GM18508 (cell line): Measurements from ENCODE around the gene UNC13D.
"Not testable (repeated sequence)": the region's sequence is repeated elsewhere in the genome, so short reads cannot be mapped to it uniquely, and the experiment has no call there.

ENCODE experiments used
- ATAC-seq: cut with Tn5 transposase; IDR thresholded peaks from one replicate; pipeline ENCODE4 v1.9.1; 2021; ENCODE audit warnings: moderate number of reproducible peaks; ENCODE audit not compliant: insufficient read depth, unreplicated experiment

The UNC13D gene

DNA sequence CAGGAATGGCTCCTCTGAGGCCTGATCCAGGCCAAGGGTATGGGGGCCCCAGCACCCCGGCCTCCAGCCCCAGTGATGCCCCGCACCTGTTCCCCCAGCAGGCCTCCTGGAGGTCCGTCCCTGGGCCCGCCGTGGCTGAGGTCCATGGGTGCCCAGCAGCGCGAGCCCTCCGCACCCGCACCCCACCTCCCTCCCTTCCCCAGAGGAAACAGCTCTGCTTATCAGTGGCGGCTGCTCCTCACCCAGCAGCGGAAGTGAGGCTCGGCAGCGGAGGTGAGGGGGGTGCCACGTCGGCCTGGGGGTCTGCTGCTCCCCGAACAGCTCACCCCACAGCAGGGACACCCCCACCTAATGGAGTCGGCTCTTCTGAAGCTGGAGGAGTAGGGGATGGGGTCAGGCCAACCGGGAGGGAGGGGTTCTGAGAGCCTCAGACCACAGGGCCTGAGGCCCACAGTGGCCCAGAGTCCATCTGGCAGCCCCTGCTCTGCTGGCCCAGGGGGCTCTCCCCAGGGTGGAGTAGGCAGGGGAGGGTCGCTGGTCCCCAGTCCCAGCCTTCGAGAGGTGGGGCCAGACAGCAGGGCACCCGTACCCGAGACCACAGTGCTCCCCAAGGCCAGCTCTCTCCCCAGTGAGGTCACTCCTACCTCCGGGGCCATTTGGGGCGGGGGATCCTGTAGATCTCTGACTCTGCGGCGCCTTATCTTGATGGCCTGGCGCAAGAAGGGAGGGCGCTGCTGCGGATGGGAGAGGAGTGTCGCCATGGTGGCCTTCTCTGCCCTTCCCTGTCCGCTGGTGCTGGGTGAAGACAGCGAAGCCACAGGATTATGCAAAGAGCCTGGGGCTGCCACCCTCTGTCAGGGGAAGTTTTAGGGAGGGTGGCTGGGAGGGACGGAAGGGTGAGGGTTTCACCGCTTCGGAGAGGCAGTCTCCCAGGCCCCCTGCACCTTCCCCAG is at the start of gene UNC13D:
UNC13D (minus strand) TSS at position 828 of the 953 bp plus-strand sequence; CDS start at position 761, 67 bp downstream.
- ATAC-seq: no peak

DNA sequence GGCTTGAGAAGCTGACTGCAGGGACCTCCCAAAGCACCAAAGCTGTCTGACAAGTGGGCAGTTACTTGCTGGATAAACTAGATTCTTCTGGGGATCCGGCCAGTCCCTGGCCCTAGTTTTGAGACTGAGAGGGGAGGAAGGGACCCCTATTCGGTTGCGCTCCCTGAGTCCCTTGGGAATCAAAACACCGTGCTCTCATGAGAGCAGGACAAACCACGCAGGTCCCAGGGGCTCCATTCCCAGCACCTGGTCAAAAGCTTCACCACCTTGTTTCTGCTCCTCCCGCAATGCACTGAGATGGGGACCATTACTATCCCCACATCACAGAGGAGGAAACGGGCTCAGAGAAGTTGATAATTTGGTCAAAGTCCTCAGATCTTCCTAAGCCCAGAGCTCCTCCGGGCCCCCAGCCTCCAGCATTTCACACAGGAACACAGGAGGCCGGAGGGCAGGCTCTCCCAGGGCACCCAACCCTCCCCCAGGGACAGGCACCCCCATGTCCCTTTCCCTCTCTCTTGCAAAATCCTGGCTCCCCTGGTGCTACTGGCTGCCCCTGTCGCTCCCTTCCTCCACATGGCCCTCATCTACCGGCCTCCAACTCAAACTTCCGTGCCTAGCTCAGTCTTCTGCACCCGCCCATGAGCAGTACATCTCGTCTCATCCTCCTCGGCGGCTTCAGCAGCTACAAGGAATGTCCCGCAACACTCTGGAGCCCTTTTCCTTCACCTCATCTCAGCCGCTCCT is 49.3 kb upstream of the UNC13D start:
- ATAC-seq: no peak

GRCh38 chr17:75892556-75893224 is 48.5 kb upstream of the UNC13D start:
- no peak for ATAC-seq

GRCh38 chr17:75891605-75892555 is 47.7 kb upstream of the UNC13D start:
- no peak for ATAC-seq

DNA sequence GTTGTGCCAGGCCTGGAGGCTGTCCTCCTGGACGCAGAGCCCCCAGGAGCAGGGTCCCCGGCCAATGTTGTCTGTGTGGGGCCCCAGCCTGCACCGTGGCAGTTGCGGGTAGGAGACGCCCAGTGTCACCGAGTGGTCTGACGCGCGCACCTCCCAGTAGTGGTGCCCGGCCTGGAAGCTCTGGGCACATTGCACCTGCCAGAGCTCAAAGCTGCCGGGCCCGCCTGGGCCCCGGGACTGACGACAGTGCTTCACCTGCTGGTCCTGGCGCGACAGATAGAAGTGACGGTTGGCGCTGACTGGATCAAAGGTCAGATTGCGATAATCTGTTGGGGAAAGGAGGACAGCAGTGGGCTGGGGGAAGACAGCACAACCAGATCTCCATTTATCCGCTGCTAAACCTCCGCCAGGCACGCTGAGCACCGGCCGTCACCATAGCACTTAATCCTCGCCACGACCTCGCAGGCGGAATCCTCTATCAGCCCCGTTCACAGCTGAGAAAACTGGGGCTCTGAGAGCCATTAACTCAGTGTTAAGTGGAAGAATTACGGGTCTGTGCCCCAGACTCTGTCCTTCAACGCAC is 46.9 kb upstream of the UNC13D start:
- ATAC-seq: no peak

DNA sequence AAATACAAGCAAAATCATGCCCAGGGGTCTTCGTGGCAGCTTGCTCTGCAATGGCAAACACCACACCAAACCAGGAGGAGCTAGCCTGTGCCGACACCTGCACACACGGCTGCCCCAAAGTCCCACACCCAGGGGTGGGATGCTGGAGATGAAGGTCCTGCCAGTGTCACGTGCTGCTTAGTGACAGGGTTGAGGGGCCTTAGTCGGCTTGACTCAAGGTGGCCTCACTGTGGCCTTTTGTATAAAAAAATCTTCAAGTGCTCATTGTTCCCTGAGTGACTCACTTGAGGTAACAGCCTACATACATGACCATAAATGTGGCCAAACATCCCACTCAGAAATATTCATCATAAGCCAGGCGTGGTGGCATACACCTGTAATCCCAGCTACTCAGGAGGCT is 45.2 kb upstream of the UNC13D start:
- no peak for ATAC-seq

- no peak for ATAC-seq
These were observed 44.3 kb upstream of the UNC13D start for GRCh38 chr17:75888484-75888883.

DNA sequence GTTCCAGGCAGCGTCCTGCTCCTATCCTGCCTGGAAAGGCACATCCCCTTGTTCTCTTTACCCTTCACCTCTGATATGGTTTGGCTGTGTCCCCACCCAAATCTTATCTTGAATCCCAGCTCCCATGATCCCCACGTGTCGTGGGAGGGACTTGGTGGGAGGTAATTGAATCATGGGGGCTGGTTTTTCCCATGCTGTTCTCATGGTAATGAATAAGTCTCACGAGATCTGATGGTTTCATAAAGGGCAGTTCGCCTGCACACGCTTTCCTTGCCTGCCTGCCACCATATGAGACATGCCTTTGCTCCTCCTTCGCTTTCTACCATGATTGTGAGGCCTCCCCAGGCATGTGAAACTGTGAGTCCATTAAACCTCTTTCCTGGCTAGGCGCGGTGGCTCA is 41.7 kb upstream of the UNC13D start:
- ATAC-seq: not testable (repeated sequence)

DNA sequence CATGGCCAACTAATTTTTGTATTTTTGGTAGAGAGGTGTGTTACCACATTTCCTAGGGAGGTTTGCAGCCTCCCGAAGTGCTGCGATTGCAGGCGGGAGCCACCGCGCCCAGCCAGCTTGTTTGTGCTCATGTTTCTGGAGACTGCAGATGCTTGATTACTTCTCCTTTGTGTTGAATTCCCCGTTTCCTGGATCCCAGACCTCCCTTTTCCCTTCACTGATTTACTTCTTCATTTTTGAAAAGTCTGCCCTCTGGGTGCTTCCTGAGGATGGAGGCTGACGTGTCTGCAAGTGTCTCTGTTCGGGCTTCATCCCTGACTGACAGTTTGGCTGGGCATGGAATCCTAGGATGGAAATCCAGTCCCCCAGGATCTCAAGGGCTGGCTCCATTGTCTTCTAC is 41.2 kb upstream of the UNC13D start:
- no peak for ATAC-seq

- no peak for ATAC-seq
These were observed 37.7 kb upstream of the UNC13D start for GRCh38 chr17:75881678-75882454.

GRCh38 chr17:75880266-75880665 is 36.1 kb upstream of the UNC13D start:
- no peak for ATAC-seq

DNA sequence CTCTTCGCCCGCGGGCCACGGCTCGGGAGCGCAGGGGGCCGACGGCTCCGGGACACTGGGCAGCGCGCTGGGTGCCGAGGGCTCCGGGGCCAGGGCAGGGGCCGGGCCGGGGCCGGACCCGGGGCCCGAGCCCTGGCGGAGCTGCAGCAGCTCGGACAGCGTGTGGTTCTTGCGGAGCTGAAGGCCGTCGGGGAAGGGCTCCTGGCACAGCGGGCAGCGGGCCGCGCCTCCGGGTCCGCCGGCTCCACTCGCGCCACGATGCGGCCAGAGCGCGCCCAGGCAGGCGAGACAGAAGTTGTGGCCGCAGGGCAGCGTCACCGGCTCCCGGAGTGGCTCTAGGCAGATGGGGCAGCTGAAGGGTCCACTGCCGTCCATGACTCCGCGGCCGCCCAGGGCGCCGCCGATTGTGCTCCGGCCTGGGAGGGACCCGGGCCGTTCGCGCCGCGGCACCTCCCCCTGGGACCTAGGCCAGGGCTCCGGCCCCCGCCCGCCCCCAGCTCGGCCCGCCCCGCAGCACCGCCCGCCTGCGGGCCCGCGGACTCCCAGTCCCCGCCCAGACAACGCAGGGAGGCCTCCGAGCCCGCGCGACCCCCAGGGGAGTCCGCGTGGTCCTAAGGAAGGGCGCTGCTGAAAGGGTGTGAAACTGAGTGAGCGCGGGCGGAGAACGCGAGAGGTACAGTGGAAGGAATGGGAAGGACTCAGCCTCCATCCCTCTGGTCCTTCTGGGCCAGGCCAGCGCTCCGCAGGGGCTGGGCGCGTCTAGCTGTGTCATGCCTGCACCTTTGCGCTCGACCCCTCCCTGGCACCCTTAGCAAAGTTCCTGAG is 34.2 kb upstream of the UNC13D start, which contains the start of gene TRIM47:
TRIM47 (minus strand) TSS at position 408 of the 825 bp plus-strand sequence; CDS start at position 375, 33 bp downstream.
- ATAC-seq: no peak

GRCh38 chr17:75877752-75878173 is 33.6 kb upstream of the UNC13D start:
- no peak for ATAC-seq

DNA sequence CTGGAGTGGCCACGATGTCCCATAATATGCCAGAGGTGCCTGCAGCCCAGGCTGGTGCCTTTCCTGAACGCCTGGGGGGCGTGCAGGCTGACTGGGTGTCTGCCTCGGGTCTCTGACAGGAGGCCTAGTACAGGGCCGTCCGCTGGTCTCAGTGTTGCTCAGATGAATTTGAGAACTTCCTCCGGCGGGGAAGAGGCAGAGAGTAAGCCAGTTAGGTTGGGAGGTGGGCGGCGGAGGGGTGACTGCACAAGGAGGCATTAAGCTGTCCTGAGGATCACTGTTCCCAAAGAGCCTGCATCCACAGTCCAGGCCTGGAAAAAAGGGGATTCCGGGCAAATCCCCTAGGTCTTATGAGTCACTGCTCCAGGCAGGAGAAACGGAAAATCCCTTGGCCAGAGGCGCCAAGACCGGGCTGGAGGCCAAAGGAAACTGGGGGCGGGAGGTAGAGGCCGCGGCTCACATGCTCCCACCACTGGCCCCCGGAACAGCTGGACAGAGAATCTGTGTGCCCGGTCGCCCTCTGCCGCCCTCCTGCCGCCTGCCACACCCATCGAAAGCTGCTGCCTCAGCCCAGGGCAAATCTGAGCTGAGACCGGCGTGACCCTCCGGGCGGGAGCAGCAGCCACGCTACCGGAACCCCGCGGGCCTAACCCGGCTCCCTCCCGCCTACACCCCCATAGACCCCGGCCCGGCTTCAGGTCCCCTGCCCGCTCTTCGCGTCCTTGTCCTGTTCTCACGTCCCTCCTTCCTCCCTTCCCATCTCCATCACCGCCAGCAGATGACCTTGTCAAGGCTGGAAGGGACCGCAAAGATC is 32.9 kb upstream of the UNC13D start:
- ATAC-seq: no peak

GRCh38 chr17:75876190-75876937 is 32.2 kb upstream of the UNC13D start:
- no peak for ATAC-seq

DNA sequence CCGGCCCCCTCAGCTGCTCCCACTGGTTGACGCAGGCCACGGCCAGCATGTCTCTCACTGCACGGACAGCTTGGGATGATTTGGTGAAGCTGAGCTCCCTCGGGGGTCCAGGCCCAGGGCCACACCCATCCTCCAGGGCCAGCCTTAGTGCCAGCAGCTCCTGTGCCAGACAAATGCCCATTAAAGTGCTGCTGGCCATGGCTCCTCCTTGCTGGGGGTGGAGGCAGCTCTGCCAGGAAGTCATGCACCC is 31.7 kb upstream of the UNC13D start:
- ATAC-seq: no peak
